GM12892 (cell line): Measurements from ENCODE around the gene DNAJB6.

Source experiments
- DNase-seq: peaks from one replicate; pipeline ENCODE4 v3.0.0; 2011; ENCODE audit not compliant: insufficient read length
- FAIRE-seq: peaks from 2 replicates; lab custom pipeline; 2011; peaks lifted over from hg19 to GRCh38; lab: Jason Lieb, UNC
- POLR2A ChIP-seq: IDR thresholded peaks from 2 replicates; pipeline ENCODE4 v1.6.1; 2011; ENCODE audit warnings: low read depth, low read length, control low read depth
- POLR2AphosphoS5 ChIP-seq: IDR thresholded peaks from 2 replicates; pipeline ENCODE4 v1.6.1; 2011; ENCODE audit warnings: low read depth, low read length, control low read depth
- TAF1 ChIP-seq: IDR thresholded peaks from 2 replicates; pipeline ENCODE4 v1.6.1; 2011; ENCODE audit warnings: low read depth, mild to moderate bottlenecking, control low read depth, low read length, borderline replicate concordance

The DNAJB6 gene

DNA sequence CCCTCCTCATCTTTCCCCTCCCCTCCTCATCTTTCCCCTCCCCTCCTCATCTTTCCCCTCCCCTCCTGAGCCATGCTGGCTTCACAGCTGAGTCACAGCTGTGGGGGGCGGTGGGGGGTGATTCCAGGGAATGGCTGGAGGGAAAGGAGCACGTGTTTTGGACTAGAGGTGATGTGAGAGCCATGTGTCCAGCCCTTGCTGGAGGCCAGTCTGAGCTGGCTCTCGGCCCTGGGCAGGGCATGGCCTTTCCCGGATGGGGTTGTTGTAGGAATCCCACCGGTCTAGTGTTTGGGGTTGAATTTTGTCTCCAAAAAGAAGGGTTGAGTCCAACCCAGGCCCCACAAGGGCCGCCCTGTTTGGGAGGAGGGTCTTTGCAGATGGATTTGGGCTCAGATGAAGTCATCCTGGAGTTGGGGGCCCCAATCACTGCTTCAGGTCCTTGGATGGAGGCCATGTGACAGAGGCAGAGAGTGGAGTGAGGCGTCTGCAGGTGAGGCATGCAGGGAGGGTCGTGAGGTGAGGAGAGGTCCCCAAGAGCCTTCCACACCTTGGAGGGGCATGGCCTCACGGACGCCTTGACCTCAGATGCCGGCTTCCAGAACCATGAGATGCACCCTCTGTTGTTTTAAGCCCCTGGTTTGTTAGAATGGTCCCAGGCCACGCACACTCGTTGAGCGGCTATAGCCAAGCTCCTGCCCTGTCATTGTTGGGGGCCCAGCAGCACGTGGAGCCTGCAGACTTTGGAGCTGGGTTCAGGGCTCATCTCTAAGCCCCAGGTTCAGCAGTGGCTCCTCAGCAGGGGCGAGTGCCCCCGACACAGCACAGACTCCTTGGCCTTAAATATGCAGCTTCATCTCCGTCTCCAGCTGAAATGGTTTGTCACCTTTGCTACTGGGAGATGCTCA is 101.6 kb downstream of the DNAJB6 start:
- TF ChIP-seq POLR2AphosphoS5 (no peak), POLR2A (no peak), TAF1 (no peak)
- FAIRE-seq, result no peak
- DNase-seq, result no peak

DNA sequence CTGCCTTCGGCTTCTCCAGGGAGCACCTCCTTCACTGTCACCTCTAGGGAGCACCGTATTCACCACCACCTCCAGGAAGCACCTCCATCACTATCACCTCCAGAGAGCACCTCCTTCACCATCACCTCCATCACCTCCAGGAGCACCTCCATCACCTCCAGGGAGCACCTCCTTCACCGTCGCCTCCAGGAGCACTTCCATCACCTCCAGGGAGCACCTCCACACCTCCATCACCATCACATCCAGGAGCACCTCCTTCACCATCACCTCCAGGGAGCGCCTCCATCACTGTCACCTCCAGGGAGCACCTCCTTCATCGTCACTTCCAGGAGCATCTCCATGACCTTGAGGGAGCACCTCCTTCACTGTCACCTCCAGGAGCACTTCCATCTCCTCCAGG is 102.3 kb downstream of the DNAJB6 start:
- FAIRE-seq (no peak), DNase-seq (no peak)
- TF ChIP-seq TAF1, result no peak
- TF ChIP-seq POLR2A, result no peak
- TF ChIP-seq POLR2AphosphoS5, result no peak

DNA sequence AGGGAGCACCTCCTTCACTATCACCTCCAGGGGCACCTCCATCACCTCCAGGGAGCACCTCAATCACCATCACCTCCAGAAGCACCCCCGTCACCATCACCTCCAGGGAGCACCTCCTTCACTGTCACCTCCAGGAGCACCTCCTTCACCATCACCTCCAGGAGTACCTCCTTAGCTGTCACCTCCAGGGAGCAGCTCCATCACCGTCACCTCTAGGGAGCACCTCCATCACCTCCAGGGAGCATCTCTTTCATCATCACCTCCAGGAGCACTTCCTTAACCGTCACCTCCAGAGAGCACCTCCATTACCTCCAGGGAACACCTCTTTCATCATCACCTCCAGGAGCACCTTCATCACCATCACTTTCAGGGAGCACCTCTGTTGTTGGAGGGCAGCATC is 103.0 kb downstream of the DNAJB6 start:
- DNase-seq (no peak), FAIRE-seq (no peak)
- TF ChIP-seq POLR2A, result no peak

DNA sequence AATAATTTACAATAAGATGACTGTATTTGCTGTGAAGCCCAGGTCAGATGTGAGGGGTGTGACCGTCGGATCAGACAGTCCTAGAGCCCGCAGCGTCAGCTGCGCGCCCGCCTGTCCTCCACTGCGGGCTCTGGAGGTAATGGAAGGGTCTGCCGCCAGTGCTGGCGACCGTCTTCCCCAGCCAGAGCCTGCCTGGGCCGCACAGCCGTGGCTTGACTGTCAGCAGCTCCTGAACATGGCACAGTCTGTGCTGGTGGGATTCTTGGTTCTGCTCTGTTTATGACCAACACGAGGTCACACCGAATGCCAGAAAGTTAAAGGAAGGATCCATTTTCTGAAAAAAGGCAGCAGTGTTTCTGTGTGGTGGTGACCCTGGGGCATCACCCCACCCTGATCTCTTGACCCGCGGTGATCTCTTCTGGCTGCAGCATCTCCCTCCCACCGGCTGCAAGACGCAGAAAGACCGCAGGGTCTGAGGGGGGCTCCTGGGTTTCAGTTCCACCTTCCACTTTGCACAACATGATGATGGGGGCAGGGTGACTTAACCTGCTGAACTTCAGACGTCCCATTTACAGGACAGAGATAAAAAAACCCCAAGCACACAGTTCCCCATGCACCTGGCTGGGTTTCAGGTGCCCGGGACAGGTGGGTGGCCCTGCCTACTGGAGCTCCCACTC is 103.7 kb downstream of the DNAJB6 start:
- FAIRE-seq (no peak), DNase-seq (no peak)
- TF ChIP-seq TAF1, result no peak
- no peak for TF ChIP-seq POLR2AphosphoS5
- TF ChIP-seq POLR2A, result no peak

DNA sequence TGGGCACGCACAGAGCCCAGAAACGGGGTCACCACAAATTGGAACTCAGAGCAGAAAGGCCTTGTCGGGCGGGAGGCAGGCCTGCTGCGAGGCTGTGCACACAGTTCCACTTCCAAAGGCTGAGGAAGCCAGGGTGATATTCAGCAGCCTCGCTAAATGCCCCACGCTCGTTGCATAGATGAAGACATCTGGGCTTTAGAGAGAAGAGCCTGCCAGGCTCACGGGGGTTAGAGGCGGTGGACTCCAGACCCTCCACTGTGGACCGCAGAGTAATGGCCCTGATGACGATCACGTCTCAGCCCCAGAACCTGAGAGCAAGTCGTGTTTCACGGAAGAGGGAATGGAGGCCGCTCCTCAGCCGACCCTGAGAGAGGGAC is 104.2 kb downstream of the DNAJB6 start:
- TF ChIP-seq POLR2AphosphoS5 (no peak), POLR2A (no peak), TAF1 (no peak)
- FAIRE-seq, result no peak
- DNase-seq, result no peak

DNA sequence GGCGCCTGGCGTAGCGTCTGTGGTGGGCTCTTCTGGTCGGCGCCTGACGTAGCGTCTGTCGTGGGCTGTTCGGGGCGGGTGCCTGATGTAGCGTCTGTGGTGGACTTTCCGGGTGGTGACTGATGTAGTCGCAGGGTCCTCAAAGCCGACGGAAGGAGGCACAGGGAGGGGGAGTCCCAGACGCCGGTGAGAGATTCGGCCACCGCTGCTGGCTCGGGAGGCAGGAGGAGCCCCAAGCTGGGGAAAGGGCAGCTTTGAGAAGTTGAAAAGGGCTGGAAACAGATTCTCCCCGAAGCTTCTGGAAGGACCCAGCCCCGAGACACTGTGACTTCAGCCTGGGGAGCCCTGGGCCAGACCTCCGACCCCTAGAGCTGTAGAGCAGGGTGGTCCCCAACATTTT is 105.7 kb downstream of the DNAJB6 start:
- no peak for TF ChIP-seq POLR2AphosphoS5
- no peak for TF ChIP-seq POLR2A
- no peak for TF ChIP-seq TAF1
- no peak for FAIRE-seq
- no peak for DNase-seq

DNA sequence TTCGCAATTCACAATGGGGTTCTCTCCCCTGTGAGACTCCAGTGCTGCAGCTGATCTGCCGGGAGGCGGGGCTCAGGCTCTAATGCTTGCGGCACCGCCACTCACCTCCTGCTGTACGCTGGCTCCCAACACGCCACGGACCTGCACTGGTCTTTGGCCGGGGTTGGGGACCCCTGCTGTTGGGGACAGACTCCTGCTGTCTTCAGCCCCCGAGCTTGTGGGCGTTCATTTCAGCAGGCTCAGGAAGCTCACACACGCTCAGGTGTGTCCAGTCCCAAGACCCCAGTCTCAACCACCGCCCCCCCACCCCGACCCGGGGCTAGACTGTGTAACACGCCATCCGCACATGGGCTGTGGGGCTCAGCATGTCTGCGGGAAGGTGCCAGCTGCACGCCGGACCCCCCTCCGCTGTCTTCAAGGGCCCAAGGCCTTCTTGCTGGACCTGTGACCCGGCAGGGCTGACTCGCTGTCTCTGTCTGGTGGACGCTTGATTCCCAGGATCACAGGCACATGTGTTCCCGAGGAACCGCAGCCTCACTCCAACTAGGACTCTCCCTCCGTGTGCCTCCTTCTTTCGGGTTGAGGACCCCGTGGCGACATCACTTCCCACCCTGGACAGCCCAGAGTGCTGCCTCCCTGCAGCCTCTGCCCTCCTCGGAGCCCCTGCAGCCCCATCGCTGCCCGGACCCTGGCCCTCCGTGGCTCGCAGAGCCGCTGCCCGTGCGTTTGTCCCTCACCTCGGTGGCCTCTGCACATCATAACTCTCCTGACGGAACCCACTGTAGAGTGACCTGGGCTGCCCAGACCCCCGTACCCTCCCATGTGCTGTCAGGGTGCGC is 106.4 kb downstream of the DNAJB6 start:
- TF ChIP-seq POLR2AphosphoS5 (no peak), TAF1 (no peak), POLR2A (no peak)
- DNase-seq (no peak), FAIRE-seq (no peak)

DNA sequence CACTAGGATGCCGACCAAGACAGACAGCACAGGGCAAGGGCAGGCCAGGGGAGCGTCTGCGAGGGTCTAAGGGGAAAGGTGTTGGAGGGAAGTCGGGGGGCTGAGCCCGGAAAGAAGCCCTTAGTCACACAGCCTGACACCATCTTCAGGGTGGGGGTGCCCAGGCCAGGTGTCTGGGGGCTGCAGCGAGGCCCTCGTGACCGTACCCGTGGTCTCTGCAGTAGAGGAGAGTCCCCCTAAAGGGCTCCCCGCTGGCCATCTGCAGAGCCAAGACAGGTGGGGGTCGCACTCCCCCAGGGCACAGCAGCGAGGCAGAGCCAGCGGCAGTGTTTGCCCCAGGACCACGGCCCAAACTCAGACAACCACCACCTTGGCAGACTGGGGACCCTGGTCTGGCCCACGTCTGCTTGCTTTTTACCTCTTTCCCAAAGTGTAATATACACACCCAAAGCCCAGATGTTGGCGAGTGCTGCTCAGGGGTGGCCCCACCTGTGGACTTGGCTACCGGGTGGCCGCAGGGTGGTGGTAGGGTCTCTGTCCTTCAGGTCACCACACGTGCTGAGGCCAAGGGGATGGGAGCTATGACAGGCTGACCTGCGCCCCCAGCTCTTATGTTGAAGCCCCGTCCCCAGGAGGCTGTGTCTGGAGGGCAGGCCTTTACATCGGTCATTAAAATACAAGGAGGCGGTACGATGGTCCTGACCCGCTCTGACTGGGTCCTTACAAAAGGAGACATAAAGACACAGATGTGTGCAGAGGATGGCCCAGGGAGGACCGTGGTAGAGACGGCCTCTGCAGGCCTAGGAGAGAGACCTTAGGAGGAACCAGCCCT is 107.4 kb downstream of the DNAJB6 start:
- TF ChIP-seq POLR2A, result no peak
- no peak for TF ChIP-seq TAF1
- TF ChIP-seq POLR2AphosphoS5, result no peak
- DNase-seq (no peak), FAIRE-seq (no peak)

DNA sequence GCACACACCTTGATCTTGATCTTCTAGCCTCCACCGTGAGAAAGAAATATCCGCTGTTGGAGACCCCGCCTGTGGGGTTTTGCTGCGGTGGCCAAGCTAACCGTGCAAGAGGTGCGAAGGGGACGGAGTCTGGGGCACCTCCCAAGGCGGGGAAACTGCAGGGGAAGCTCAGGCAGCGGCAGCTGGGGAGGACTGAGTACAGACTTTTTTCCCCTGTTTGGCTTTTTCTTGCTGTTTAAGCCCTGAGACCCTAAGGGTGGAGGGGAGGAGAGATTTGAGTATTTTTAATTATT is 108.0 kb downstream of the DNAJB6 start:
- FAIRE-seq (no peak), DNase-seq (no peak)
- TF ChIP-seq POLR2A (no peak), TAF1 (no peak), POLR2AphosphoS5 (no peak)

DNA sequence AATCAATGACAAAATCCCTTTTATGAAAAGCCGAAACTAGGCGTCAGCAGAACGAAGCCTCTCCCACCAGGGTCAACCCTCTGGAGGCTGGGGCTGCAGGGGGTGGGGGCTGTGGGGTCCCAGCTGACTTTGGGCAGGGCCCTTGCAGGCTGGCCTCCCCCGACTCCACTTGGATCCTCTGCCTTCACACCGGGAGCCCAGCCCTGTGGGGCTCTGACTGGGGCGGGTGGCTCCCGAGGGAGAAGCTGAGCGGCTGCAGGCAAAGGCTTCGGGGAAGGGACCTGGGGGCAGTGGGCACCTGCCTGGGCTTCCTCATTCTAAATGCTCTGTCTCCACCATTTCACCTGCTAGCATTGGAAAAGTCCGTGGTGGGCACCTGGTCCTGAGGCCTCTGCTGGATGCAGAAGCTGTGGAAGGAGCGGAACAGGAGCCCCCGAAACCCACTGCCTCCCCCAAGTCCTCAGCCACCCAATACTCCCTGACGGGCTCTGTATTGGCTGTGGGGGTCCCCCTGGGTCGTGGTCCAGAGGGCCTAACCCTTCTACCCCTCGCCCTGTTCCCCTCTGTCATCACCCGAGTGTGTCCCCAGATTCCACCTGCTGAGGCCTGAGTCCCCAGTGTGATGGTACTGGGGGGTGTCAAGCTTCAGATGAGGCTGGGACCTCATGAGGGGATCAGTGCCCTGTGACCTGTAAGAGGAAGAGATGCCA is 108.6 kb downstream of the DNAJB6 start:
- TF ChIP-seq TAF1, result no peak
- TF ChIP-seq POLR2A, result no peak
- no peak for TF ChIP-seq POLR2AphosphoS5

DNA sequence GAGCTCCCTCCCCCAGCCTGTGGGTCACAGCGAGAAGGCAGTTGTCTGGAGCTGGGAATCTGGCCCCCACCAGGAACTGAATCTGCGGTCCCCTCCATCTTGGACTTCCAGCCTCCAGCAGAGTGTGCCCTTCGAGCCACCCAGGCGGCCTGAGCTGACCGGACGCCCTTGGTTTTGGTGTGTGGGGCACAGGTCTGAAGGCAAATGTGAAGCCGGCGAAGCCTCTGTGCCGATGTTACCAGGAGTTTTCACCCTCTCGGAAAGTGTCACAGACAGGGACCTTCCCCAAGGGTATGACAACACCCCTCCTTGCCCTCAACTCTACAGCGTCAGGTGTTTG is 109.1 kb downstream of the DNAJB6 start:
- DNase-seq (no peak), FAIRE-seq (no peak)
- TF ChIP-seq POLR2AphosphoS5 (no peak), TAF1 (no peak), POLR2A (no peak)

More for the DNA sequence above, 108.6 kb downstream of the DNAJB6 start:
- no peak for FAIRE-seq
- no peak for DNase-seq
